DLD1 (cell line): ENCODE measurements around the gene TLR5.

Source experiments
- in situ Hi-C: cut with HindIII; loops from 2 replicates; pipeline ENCODE4 v1.10.0; 2017; ENCODE audit warnings: low sequenced_read_pairs

Gene TLR5

GRCh38 chr1:223116950-223117349 is 26.1 kb downstream of the TLR5 start:
- in situ Hi-C loops: no loop called here

- in situ Hi-C loops: no loop called here
Measured at GRCh38 chr1:223114871-223115270, 28.2 kb downstream of the TLR5 start.

DNA sequence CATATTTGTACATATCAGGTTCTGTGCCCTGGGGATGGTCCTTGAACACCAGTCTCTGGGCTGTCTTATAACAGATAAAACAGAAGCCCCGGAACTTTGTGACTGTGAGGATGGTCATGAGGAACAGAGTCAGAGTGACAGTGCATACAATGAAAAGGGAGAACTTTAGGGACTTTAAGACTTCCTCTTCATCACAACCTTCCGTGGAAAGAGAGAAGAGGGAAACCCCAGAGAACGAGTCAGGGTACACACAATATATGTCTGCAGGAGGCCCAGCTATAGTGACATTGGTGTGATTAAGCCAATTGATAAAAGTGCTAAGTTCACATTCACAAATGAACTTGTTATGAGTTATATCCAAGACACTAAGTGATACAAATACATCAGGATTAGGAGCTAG is 32.1 kb downstream of the TLR5 start:
- in situ Hi-C loops: no loop called here

DNA sequence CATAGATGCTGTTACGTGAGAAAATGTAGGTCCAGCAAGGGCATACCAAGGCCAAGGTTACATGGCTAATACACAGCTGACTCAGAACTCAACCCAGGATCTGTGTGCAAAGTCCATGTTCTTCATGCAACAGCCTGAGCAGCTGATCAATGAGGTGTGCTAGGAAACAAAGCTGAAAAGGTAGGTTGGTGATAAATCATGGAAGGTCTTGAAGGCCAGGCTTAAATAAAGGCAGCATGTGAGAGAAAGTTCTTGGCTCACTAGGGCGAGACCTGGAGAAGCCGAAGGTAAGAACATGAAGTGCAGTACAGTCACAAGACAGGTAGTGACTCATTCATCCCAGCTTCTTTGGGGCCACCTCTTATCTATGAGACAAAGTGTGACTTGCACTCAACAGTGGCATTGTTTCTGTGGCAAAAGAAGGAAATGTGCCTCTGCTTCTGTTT is 33.4 kb downstream of the TLR5 start:
- in situ Hi-C loops: no loop called here

GRCh38 chr1:223106856-223107255 is 36.2 kb downstream of the TLR5 start:
- in situ Hi-C loops: no loop called here

GRCh38 chr1:223105568-223105967 is 37.5 kb downstream of the TLR5 start:
- in situ Hi-C loops: no loop called here

DNA sequence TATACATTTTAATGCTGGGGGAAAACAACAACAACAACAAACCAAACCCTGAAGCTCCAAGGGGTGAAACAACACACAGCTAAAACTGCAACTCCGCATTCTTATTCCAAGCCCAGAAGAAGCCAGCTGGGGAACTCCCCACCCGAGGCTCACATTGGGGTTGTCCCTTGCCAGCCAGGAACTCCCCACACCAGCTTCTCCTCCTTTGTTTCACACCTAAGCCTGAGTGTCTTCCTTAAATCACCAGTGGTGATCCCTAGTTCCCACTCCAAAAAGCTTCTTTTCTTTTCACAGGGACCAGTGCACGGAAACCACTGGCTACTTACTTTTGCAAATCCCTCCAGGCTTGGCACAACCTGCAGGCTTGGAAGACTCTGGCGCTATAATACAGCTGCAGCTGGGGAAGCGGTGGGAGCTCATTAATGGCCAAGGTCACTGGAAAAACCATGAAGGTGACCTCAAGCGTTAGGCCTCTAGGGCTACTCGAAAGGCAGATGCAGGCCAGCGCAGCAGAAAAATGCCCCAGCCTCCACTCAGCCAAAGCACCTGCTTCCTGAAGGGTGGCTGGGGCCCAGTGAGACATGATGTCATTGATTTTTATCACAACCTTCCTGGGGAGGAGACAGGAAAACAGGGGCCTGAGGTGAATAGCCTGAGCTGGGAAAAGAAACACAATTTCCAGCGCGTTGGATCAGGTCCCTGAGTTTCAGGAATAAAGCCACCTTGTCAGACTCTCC is 40.1 kb downstream of the TLR5 start:
- in situ Hi-C loops: no loop called here

DNA sequence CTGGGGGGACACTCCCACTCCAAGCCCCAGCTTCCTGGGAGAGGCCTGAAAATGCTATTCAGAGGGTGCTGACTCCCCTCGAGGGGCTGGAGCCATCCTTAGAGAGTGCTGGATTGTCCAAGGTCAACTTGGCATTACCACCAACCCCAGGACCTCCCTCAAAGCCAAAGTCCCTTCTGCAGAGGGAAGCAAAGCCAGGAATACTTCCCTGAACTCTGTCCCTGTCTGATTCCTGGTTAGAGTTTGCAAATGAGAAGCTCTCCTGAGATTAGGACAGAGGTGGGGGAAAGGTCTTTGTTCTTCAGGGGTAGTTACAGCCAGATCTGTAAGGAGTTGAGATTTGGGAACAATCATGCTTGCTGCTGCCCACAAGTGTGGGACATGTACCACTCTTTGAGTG is 45.3 kb downstream of the TLR5 start:
- in situ Hi-C loops: loop anchor here (25.0 kb wide), 1 partner anchor 310 kb away; no protein-coding TSS in a partner anchor

- in situ Hi-C loops: loop anchor here (25.0 kb wide), 1 partner anchor 309 kb away; no protein-coding TSS in a partner anchor
Measured at GRCh38 chr1:223095870-223096269, 47.2 kb downstream of the TLR5 start.

GRCh38 chr1:223091896-223092295 is 51.2 kb downstream of the TLR5 start:
- in situ Hi-C loops: loop anchor here (25.0 kb wide), 1 partner anchor 305 kb away; no protein-coding TSS in a partner anchor

- in situ Hi-C loops: loop anchor here (25.0 kb wide), 1 partner anchor 302 kb away; no protein-coding TSS in a partner anchor
Measured at GRCh38 chr1:223089250-223089649, 53.8 kb downstream of the TLR5 start.

- in situ Hi-C loops: loop anchor here (25.0 kb wide), 1 partner anchor 301 kb away; no protein-coding TSS in a partner anchor
Measured at GRCh38 chr1:223088713-223089240, 54.3 kb downstream of the TLR5 start.

- in situ Hi-C loops: loop anchor here (25.0 kb wide), 1 partner anchor 300 kb away; no protein-coding TSS in a partner anchor
Measured at GRCh38 chr1:223087291-223088255, 55.5 kb downstream of the TLR5 start.

- in situ Hi-C loops: loop anchor here (25.0 kb wide), 1 partner anchor 297 kb away; no protein-coding TSS in a partner anchor
Measured at GRCh38 chr1:223084464-223084866, 58.6 kb downstream of the TLR5 start.

DNA sequence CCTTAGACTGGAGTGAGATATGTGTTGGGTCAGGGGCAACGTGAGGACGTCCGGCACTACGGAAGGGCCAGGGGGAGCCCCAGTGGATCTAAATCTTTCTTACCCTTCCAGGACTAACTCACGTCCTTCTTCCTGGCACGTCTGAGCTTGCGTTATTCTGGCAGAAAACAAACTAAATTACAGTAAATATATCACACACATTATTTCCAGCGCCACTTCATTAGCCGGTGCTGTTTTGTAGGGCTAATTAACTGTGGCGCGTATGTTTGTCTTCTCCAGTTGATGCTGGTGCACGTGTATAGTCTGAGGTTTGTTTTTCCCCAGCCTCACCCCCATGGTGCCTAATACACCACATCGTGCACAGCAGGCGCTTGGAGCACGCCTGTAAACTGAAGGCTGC is 59.2 kb downstream of the TLR5 start:
- in situ Hi-C loops: loop anchor here (25.0 kb wide), 1 partner anchor 297 kb away; no protein-coding TSS in a partner anchor

GRCh38 chr1:223082914-223083313 is 60.1 kb downstream of the TLR5 start:
- in situ Hi-C loops: loop anchor here (25.0 kb wide), 1 partner anchor 296 kb away; no protein-coding TSS in a partner anchor

- in situ Hi-C loops: loop anchor here (25.0 kb wide), 1 partner anchor 294 kb away; no protein-coding TSS in a partner anchor
Measured at GRCh38 chr1:223081181-223081994, 61.7 kb downstream of the TLR5 start.

DNA sequence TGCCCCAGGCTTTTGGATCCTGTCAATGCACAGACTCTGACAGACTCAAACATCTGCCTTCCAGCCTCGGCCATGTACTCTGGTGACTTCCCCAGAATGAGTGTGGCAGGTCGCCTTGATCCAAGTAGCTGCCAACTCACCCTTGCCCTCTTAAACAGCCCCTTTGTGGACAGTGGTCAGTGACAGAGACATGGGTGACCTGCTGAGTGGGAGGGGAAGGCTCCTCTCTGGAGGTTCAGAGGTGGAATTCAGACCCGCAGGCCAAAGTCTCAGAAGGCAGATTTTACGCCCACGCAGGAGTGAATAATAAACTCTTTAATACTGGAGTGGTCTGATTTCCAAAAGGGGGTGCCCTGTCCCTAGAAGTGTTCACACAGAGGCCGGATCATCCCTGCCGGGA is 63.5 kb downstream of the TLR5 start:
- in situ Hi-C loops: loop anchor here (25.0 kb wide), 1 partner anchor 292 kb away; no protein-coding TSS in a partner anchor

GRCh38 chr1:223077247-223077833 is 65.7 kb downstream of the TLR5 start:
- in situ Hi-C loops: loop anchor here (25.0 kb wide), 1 partner anchor 290 kb away; no protein-coding TSS in a partner anchor
